ENCODE results near the gene CGB5.
"Not testable (repeated sequence)": the region's sequence is repeated elsewhere in the genome, so short reads cannot be mapped to it uniquely, and the experiment has no call there.

Gene CGB5

GRCh38 chr19:49022116-49022515, 21.5 kb upstream of the CGB5 start:
- no peak for DNase-seq

DNA sequence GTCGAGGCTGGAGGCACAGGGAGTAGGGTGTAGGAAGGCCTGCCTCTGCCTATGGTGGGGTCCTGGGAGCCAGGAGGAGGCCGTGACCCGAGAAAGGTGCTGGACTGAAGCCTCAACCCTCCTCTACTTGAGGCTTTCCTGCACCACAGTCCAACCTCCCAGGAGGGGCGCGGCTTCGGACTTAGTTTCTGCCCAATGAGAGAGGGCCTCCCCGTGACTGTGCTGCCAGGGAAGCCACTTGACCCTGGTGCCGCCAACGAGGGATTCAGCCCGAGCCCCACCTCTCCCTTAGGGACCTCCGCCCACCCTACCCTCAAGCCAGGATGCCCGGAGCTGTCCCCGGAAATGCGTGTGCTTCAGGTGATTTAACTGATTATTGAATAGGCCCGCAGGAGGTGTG, 19.4 kb upstream of the CGB5 start, which contains the start of gene CGB3:
Gene CGB3, minus strand, starts transcription at position 101 of the 400 bp plus-strand sequence. CDS start 362 bp downstream, outside the sequence.
- not testable (repeated sequence) for DNase-seq

- DNase-seq: not testable (repeated sequence)
These were observed 18.6 kb upstream of the CGB5 start for GRCh38 chr19:49025088-49025487.

DNA sequence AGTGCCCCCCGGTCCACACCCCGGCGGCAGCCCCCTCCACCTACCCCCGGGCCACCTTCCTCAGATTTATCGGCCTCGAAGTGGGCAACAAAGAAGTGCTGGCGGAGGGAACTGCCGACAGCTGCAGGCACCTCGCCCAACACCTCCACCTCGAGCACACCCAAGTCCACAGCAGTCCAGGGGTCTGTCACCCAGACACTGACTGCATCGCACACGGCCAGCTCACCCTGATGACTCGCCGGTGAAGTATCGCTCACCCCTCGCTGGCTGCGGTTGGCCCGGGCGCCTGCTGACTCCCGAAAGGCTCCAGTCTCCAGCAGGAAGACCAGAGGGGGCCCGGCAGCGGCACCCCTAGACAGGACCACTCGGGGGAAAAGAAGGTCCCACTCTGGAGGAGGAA, 18.0 kb upstream of the CGB5 start:
- DNase-seq: not testable (repeated sequence)

- not testable (repeated sequence) for DNase-seq
These were observed 15.0 kb upstream of the CGB5 start for GRCh38 chr19:49028686-49029085.

- DNase-seq: not testable (repeated sequence)
These were observed 13.9 kb upstream of the CGB5 start for GRCh38 chr19:49029749-49030148.

GRCh38 chr19:49030323-49030722, 13.3 kb upstream of the CGB5 start:
- not testable (repeated sequence) for DNase-seq

DNA sequence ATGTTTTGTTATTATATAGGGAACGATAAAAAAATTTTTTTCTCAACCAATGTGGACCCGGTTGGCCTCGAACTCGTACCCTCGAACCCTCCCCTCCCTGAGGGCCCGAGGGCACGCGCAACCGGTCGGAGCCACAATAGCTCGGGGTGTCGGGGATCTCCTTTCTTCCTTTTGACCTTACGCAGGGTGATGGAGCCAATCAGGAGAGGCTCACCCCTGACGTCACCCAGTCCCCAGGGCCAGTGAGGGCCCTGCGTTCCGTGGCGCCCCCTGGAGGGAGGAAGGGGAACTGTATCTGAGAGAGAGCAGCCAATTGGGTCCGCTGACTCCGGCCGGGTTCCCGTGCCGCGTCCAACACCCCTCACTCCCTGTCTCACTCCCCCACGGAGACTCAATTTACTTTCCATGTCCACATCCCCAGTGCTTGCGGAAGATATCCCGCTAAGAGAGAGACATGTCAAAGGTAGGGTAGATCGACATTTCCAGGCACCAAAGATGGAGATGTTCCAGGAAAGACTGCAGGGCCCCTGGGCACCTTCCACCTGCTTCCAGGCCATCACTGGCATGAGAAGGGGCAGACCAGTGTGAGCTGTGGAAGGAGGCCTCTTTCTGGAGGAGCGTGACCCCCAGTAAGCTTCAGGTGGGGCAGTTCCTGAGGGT, 11.9 kb upstream of the CGB5 start, which contains the start of gene CGB2:
Gene CGB2, plus strand, starts transcription at position 249 of the 660 bp plus-strand sequence. Its CDS starts 206 bp downstream, at position 455.
- DNase-seq: not testable (repeated sequence)

DNA sequence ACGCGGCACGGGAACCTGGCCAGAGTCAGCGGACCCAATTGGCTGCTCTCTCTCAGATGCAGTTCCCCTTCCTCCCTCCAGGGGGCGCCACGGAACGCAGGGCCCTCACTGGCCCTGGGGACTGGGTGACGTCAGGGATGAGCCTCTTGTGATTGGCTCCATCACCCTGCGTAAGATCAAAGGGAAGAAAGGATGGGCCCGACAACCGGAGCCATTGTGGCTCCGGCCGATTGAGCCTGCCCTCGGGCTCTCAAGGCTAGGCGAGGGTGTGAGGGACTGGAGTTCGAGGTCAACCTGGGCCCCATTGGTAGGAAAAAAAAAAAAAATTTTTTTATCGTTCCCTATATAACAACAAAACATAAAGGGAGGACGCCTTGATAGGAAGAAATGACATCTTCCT, 6.8 kb upstream of the CGB5 start, which contains the start of gene CGB1:
Gene CGB1, minus strand, starts transcription at position 81 of the 400 bp plus-strand sequence. CDS start 184 bp downstream, outside the sequence.
- DNase-seq: not testable (repeated sequence)

GRCh38 chr19:49038111-49038510, 5.5 kb upstream of the CGB5 start:
- DNase-seq: not testable (repeated sequence)

DNA sequence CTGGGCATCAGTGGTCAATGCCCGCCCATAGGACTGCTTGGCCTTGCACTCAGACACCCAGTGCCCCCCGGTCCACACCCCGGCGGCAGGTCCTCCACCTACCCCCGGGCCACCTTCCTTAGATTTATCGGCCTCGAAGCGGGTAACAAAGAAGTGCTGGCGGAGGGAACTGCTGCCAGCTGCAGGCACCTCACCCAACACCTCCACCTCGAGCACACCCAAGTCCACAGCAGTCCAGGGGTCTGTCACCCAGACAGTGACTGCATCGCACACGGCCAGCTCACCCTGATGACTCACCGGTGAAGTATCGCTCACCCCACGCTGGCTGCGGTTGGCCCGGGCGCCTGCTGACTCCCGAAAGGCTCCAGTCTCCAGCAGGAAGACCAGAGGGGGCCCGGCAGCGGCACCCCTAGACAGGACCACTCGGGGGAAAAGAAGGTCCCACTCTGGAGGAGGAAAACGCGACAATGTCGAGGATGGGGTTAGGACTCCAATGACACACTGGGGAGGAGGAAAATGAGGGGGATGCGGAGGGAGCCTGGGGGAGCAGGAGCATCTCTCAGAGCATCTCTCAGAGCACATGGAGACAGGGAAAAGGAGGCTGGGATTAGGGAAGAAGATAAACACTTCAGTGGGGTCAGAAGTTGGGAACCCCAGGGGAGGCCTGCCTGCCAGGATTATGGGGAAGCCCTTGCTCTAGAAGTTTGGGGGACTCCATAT, 4.9 kb upstream of the CGB5 start:
- DNase-seq: not testable (repeated sequence)

- not testable (repeated sequence) for DNase-seq
These were observed 3.9 kb upstream of the CGB5 start for GRCh38 chr19:49039736-49040135.

GRCh38 chr19:49042177-49042576, 1.5 kb upstream of the CGB5 start:
- no peak for DNase-seq

GRCh38 chr19:49042666-49043065, 982 bp upstream of the CGB5 start:
- DNase-seq: not testable (repeated sequence)

DNA sequence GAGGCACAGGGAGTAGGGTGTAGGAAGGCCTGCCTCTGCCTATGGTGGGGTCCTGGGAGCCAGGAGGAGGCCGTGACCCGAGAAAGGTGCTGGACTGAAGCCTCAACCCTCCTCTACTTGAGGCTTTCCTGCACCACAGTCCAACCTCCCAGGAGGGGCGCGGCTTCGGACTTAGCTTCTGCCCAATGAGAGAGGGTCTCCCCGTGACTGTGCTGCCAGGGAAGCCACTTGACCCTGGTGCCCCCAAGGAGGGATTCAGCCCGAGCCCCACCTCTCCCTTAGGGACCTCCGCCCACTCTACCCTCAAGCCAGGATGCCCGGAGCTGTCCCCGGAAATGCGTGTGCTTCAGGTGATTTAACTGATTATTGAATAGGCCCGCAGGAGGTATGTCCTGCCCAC, 5.4 kb downstream of the CGB5 start, which contains the start of gene CGB8:
Gene CGB8, minus strand, starts transcription at position 101 of the 400 bp plus-strand sequence. CDS start 372 bp downstream, outside the sequence.
- DNase-seq: not testable (repeated sequence)

DNA sequence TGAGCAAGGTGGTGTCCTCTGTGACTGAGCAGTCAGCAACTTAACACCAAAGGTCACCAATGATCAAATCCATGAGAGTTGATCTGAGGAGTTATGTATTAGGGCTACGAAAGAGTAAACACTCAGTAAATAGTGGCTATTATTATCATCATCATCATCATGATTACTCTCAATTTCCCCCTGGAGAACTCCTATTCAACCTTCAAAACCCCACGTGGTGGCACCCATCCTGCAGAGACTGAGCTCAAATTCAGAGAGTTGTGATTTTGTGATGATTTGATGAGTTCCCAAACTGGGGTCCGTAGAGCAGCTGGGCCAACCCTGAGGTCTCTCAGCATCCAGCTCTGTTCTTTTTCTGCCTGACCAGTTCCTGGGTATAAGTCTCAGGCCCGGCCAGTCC, 6.2 kb downstream of the CGB5 start:
- not testable (repeated sequence) for DNase-seq

GRCh38 chr19:49050376-49051033, 6.9 kb downstream of the CGB5 start:
- not testable (repeated sequence) for DNase-seq

DNA sequence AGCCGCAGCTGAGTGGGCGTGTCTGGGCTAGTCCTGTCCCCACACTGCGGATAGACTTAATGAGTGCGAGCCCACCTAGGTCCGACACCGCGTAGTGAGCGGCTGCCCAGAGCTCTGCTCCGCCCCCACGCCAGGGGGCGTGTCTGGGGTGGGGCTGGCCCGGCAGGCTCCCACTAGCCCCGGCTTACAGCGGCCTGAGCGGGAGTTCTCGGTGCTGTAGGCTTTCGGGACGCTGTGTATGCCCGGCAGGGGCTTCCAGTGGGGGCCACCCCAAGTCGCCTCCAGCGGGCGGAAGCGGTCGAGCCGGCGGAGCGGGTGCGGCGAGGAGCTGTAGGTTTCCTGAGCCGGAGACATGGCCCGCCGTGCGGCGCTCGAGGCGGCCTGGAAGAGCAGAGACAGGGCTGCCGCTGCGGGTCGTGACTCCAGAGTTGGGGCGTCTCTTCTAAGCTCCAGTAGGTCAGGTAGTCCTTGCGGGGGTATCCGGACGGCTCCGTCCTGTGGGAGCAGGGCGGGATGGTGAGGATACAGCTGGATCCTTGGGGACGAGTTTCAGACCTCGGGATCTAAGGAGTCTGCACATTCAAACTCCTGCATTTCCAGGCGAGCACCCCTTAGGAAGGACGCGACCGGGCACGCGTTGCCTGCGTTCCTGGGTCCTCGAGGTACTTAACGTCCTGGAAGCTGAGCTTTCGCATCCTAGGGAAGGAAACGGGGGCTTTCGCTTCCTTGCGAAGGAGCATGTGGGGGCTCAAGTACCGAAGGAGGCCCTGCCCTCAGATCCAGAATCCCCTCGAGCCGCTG, 12.7 kb downstream of the CGB5 start:
- DNase-seq: no peak

DNA sequence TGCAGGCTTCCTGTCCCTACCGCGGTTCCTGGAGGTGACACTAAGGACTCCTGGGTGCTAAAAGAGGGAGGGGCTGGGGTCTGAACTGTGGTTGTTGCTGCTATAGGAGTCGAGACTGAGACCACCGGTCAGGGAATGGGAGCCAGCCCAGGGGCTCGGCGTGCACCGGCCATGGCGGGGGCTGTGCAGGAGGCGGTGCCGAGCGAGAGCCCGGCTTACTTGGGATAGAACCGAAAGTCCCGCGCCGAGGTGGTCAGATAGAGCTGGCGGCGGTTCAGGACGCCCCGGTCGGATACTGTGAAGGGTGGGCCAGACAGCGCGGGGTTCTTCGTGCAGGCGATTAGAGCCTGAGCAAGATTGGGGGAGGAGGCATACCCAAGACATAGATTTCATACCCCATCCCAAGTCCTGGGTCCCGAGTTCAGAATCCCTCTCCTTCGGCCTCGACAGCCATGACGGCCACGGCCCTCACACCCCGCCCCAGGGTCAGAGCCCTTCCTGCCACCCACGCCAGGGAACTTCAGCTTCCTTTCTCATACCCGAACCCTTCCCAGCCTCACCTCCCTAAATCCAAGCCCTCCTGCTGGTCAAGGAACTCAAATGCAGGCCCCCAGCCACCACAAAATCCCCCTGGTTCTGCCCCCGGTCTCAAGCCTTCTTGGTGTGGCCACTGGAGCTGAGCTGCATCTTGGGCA, 13.4 kb downstream of the CGB5 start:
- DNase-seq: not testable (repeated sequence)

DNA sequence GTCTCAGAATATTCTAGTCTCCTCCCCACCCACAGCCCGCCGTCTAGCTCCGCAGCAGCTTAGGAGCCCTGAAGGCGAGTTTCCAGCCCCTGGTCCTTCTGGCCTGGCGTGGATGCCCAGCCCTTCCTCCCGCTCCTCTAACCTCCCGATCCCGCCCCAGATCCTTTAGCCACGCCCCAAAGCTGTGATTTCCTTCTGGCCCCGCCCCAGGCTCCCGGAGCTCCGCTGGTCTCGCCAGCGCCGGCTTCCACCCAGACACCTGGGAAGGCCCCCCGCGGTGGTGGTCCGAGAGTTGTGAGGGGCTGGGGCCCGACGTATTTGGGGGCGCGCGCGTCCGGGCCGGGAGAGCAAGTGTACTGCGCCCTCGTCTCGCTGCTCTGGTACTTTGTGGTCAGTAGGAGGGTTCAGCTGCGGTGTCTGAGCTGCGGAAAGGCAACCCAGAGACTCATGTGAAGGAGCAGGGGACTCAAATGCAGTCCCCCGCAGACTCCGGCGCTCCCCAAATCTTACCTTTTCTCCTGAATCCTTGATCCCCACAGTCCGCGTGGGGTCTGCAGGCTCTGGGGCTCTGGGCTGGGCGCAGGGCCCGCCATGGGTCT, 14.1 kb downstream of the CGB5 start, which contains the start of gene CGB7:
Gene CGB7, minus strand, starts transcription at position 114 of the 599 bp plus-strand sequence. CDS start 2,374 bp downstream, outside the sequence.
- no peak for DNase-seq

DNA sequence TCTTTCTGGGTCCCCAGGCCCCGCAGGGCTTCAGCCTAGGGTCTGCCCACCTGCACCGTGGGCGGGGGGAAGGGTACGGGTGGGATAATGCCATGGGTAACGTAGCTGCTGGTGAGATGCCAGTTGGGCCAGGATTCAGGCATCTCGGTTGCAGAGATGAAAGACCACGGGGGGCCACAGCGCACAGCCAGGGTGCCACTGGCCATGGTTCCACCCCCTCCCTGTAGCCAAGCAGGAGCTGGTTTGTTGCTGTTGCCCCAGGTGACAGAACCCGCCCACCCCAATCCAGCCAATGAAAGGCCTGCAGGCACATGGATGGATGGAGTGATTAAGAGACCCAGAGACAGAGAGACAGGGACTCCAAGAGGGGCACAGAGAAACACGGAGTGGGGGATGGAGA, 14.9 kb downstream of the CGB5 start:
- no peak for DNase-seq
